Neural cell (in vitro differentiated cells): Measurements from ENCODE around the gene ASRGL1. TPM values are rescaled to one million over a fixed set of nuclear protein-coding genes. Genes with fewer than 3 reads are reported as not detected.

ENCODE experiments used
- H2AFZ ChIP-seq: fragments of 200-600, 300-800 bp; sonication (generic), shearing (Covaris generic); 2 replicates; pipeline ENCODE4 v1.6.0; 2014; ENCODE audit warnings: low read depth, mild to moderate bottlenecking, antibody characterized with exemption, low read length, moderate library complexity
- H3F3A ChIP-seq: fragments of 200-600 bp; shearing (Covaris generic); 2 replicates; pipeline ENCODE4 v1.6.1; 2016; ENCODE audit warnings: mild to moderate bottlenecking, moderate library complexity, mixed read lengths, antibody characterized with exemption, low read length; ENCODE audit not compliant: insufficient read depth, poor library complexity, severe bottlenecking
- H3K27ac ChIP-seq: fragments of 200-600, 300-800 bp; sonication (generic), shearing (Covaris generic); 2 replicates; pipeline ENCODE4 v1.5.1; 2014; ENCODE audit warnings: mild to moderate bottlenecking, low read length, moderate library complexity
- H3K27me3 ChIP-seq: fragments of 300-800, 200-600 bp; sonication (generic), shearing (Covaris generic); 2 replicates; pipeline ENCODE4 v1.6.0; 2014; ENCODE audit warnings: mild to moderate bottlenecking, low read depth, low read length, moderate library complexity; ENCODE audit not compliant: insufficient read depth
- H3K36me3 ChIP-seq: fragments of 300-800, 200-600 bp; sonication (generic), shearing (Covaris generic); 2 replicates; pipeline ENCODE4 v1.5.1; 2014; ENCODE audit warnings: mild to moderate bottlenecking, antibody characterized with exemption, low read length, moderate library complexity; ENCODE audit not compliant: insufficient read depth
- H3K4me2 ChIP-seq: fragments of 300-800, 200-600 bp; sonication (generic), shearing (Covaris generic); 2 replicates; pipeline ENCODE4 v1.6.0; 2014; ENCODE audit warnings: mild to moderate bottlenecking, low read length
- H3K4me3 ChIP-seq: fragments of 300-800, 200-600 bp; sonication (generic), shearing (Covaris generic); 2 replicates; pipeline ENCODE4 v1.5.1; 2014; ENCODE audit warnings: mild to moderate bottlenecking, low read length, moderate library complexity
- H3K79me2 ChIP-seq: fragments of 200-600 bp; shearing (Covaris generic); replicated peaks from 2 replicates; pipeline ENCODE4 v1.6.0; 2014; ENCODE audit warnings: mild to moderate bottlenecking, low read length, moderate library complexity; ENCODE audit not compliant: insufficient read depth
- H3K9ac ChIP-seq: fragments of 300-800, 200-600 bp; sonication (generic), shearing (Covaris generic); 2 replicates; pipeline ENCODE4 v1.6.1; 2016; ENCODE audit warnings: mild to moderate bottlenecking, low read length, mixed read lengths
- H3K9me2 ChIP-seq: fragments of 200-600 bp; shearing (Covaris generic); 2 replicates; pipeline ENCODE4 v1.6.1; 2016; ENCODE audit warnings: mild to moderate bottlenecking, low read length, mixed read lengths; ENCODE audit not compliant: insufficient read depth
- H3K9me3 ChIP-seq: fragments of 200-600, 300-800 bp; sonication (generic), shearing (Covaris generic); 2 replicates; pipeline ENCODE4 v1.6.1; 2016; ENCODE audit warnings: mild to moderate bottlenecking, mixed run types, low read length, moderate library complexity, mixed read lengths
- H4K20me1 ChIP-seq: fragments of 200-600 bp; shearing (Covaris generic); 2 replicates; pipeline ENCODE4 v1.6.1; 2016; ENCODE audit warnings: mild to moderate bottlenecking, mixed run types; ENCODE audit not compliant: insufficient read depth
- EP300 ChIP-seq: fragments of 450-650 bp; conservative IDR thresholded peaks from 2 replicates; pipeline ENCODE4 v1.6.1; 2014; ENCODE audit warnings: antibody characterized with exemption, mild to moderate bottlenecking, moderate library complexity; ENCODE audit not compliant: poor library complexity, severe bottlenecking
- EZH2 ChIP-seq: fragments of 200-600, 300-800 bp; shearing (Covaris generic), sonication (generic); IDR thresholded peaks from 2 replicates; pipeline ENCODE4 v1.6.1; 2014; ENCODE audit warnings: antibody characterized with exemption, low read length, borderline replicate concordance, mild to moderate bottlenecking; ENCODE audit not compliant: insufficient read depth, poor library complexity, severe bottlenecking
- MXI1 ChIP-seq: fragments of 450-650 bp; conservative IDR thresholded peaks from 2 replicates; pipeline ENCODE4 v1.6.1; 2014; ENCODE audit warnings: antibody characterized with exemption, mild to moderate bottlenecking; ENCODE audit not compliant: poor library complexity, severe bottlenecking
- POLR2AphosphoS5 ChIP-seq: IDR thresholded peaks from 2 replicates; pipeline ENCODE4 v1.6.1; 2012
- RAD21 ChIP-seq: fragments of 450-650 bp; conservative IDR thresholded peaks from 2 replicates; pipeline ENCODE4 v1.6.1; 2014; ENCODE audit warnings: antibody characterized with exemption, mild to moderate bottlenecking, moderate library complexity
- SMC3 ChIP-seq: fragments of 450-650 bp; conservative IDR thresholded peaks from 2 replicates; pipeline ENCODE4 v1.6.1; 2014; ENCODE audit warnings: antibody characterized with exemption, mild to moderate bottlenecking, moderate library complexity; ENCODE audit not compliant: poor library complexity
- TAF1 ChIP-seq: IDR thresholded peaks from 2 replicates; pipeline ENCODE4 v1.6.1; 2012; ENCODE audit warnings: low read depth
- polyA plus RNA-seq: library from polyadenylated mRNA; depleted of rRNA; stranded (reverse); fragments of >200 nt; gene quantifications from 2 replicates; pipeline ENCODE4 v1.2.3, GENCODE V29; 2014
- TF ChIP-seq, protein P1 (sequence below): fragments of 450-650 bp; IDR thresholded peaks from 2 replicates; pipeline ENCODE4 v1.5.1; 2014; ENCODE audit warnings: antibody characterized with exemption, mild to moderate bottlenecking, moderate library complexity; ENCODE audit not compliant: poor library complexity, severe bottlenecking
- TF ChIP-seq, protein P2 (sequence below): IDR thresholded peaks from 2 replicates; pipeline ENCODE4 v1.6.1; 2012; ENCODE audit warnings: borderline replicate concordance

The ASRGL1 gene
- polyA plus RNA-seq, 1 donor from 2014 or later: 129 TPM

DNA sequence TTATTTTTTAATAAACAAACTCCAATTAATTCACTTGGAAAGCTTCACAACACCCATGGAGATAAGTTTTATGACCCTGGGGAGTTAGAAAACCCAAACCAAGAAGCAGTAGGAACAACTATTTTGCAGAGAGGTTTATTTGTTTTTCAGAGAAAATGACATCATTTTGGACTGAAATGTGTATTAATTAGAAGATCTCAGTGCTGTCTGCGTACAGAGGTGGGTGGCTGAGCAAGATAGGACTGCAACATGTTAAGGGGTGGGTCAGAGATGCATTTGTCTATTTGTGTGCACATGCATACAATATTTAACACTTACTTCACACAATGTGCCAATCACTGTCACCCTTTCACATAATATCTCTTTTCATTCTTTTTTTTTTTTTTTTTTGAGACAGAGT is 82.7 kb downstream of the ASRGL1 start:
- no peak overlapping the region for H3K27ac ChIP-seq
- H2AFZ ChIP-seq: no peak overlapping the region
- no peaks in the 10 kb centered on the region for H3F3A ChIP-seq
- no peaks in the 10 kb centered on the region for H3K27me3 ChIP-seq
- H3K79me2 ChIP-seq: no peaks in the 10 kb centered on the region
- no peak overlapping the region for H3K4me3 ChIP-seq
- H3K9me3 ChIP-seq: no peaks in the 10 kb centered on the region
- no peak overlapping the region for H3K9ac ChIP-seq
- no peaks in the 10 kb centered on the region for H4K20me1 ChIP-seq
- H3K36me3 ChIP-seq: no peaks in the 10 kb centered on the region
- peak; percentile 34 for TF ChIP-seq EP300
- TF ChIP-seq POLR2AphosphoS5: no peak
- no peaks in the 10 kb centered on the region for H3K9me2 ChIP-seq
- H3K4me2 ChIP-seq: no peak overlapping the region

DNA sequence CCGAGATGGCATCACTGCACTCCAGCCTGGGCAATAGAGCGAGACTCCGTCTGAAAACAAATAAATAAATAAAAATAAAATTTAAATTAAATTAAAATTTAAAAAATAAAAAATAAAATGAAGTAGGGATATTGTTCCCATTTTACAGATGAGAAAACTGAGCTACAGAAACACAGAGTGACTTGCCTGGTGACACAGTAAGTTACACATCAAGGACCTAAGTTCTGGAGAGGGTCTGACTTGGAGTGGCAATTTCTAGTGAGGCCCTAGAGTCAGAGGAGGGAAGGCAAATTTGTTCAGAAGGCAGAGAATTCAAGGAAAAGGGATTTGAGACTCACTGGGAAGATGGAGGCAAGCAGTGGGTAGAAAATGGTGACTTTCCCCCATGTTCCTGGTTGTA is 83.6 kb downstream of the ASRGL1 start:
- H3K4me2 ChIP-seq: no peak overlapping the region
- H3K9me3 ChIP-seq: no peaks in the 10 kb centered on the region
- no peaks in the 10 kb centered on the region for H3K36me3 ChIP-seq
- H3K27me3 ChIP-seq: no peaks in the 10 kb centered on the region
- no peaks in the 10 kb centered on the region for H3K9me2 ChIP-seq
- no peak overlapping the region for H3K27ac ChIP-seq
- H3K4me3 ChIP-seq: no peak overlapping the region
- no peak overlapping the region for H3K9ac ChIP-seq
- TF ChIP-seq MXI1: no peak
- TF ChIP-seq, protein P1, sequence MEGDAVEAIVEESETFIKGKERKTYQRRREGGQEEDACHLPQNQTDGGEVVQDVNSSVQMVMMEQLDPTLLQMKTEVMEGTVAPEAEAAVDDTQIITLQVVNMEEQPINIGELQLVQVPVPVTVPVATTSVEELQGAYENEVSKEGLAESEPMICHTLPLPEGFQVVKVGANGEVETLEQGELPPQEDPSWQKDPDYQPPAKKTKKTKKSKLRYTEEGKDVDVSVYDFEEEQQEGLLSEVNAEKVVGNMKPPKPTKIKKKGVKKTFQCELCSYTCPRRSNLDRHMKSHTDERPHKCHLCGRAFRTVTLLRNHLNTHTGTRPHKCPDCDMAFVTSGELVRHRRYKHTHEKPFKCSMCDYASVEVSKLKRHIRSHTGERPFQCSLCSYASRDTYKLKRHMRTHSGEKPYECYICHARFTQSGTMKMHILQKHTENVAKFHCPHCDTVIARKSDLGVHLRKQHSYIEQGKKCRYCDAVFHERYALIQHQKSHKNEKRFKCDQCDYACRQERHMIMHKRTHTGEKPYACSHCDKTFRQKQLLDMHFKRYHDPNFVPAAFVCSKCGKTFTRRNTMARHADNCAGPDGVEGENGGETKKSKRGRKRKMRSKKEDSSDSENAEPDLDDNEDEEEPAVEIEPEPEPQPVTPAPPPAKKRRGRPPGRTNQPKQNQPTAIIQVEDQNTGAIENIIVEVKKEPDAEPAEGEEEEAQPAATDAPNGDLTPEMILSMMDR: no peak
- H2AFZ ChIP-seq: no peak overlapping the region
- H3F3A ChIP-seq: no peaks in the 10 kb centered on the region
- no peaks in the 10 kb centered on the region for H3K79me2 ChIP-seq
- no peaks in the 10 kb centered on the region for H4K20me1 ChIP-seq

DNA sequence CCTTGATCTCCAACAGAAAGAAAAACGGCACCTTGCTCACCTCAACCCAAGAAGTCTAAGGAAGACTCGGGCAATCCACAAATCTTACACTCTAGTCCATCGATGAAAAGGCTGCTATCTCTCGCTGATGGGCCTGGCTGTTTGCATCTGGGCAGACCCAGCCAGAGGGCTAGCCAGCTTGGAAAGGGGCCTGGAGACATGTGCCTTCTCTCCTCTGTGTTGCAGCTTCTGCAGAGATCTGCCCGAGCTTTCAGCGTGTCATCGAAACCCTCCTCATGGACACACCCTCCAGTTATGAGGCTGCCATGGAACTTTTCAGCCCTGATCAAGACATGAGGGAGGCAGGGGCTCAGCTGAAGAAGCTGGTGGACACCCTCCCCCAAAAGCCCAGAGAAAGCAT is 84.7 kb downstream of the ASRGL1 start:
- Histone ChIP-seq H2AFZ (no peak overlapping the region), H3K36me3 (no peaks in the 10 kb centered on the region), H3K4me2 (no peak overlapping the region), H3K9me2 (no peaks in the 10 kb centered on the region), H3K9ac (no peak overlapping the region), H3K27ac (no peak overlapping the region), H4K20me1 (no peaks in the 10 kb centered on the region), H3F3A (no peaks in the 10 kb centered on the region), H3K27me3 (no peaks in the 10 kb centered on the region), H3K79me2 (no peaks in the 10 kb centered on the region), H3K9me3 (no peaks in the 10 kb centered on the region), H3K4me3 (no peak overlapping the region)
- TF ChIP-seq RAD21 (no peak), EZH2 (no peak), MXI1 (no peak), SMC3 (no peak), EP300 (no peak), TAF1 (no peak), POLR2AphosphoS5 (no peak)
- TF ChIP-seq, protein P2, sequence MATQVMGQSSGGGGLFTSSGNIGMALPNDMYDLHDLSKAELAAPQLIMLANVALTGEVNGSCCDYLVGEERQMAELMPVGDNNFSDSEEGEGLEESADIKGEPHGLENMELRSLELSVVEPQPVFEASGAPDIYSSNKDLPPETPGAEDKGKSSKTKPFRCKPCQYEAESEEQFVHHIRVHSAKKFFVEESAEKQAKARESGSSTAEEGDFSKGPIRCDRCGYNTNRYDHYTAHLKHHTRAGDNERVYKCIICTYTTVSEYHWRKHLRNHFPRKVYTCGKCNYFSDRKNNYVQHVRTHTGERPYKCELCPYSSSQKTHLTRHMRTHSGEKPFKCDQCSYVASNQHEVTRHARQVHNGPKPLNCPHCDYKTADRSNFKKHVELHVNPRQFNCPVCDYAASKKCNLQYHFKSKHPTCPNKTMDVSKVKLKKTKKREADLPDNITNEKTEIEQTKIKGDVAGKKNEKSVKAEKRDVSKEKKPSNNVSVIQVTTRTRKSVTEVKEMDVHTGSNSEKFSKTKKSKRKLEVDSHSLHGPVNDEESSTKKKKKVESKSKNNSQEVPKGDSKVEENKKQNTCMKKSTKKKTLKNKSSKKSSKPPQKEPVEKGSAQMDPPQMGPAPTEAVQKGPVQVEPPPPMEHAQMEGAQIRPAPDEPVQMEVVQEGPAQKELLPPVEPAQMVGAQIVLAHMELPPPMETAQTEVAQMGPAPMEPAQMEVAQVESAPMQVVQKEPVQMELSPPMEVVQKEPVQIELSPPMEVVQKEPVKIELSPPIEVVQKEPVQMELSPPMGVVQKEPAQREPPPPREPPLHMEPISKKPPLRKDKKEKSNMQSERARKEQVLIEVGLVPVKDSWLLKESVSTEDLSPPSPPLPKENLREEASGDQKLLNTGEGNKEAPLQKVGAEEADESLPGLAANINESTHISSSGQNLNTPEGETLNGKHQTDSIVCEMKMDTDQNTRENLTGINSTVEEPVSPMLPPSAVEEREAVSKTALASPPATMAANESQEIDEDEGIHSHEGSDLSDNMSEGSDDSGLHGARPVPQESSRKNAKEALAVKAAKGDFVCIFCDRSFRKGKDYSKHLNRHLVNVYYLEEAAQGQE: no peak
- TF ChIP-seq, protein P1: no peak
